Liver (tissue), 9 donors: ENCODE data around the gene NEU4. TPM values are rescaled to one million over a fixed set of nuclear protein-coding genes. Genes with fewer than 3 reads are reported as not detected.

Experiments used
- DNase-seq: peaks from one replicate; pipeline ENCODE4 v3.0.0-alpha.2; 2017; ENCODE audit warnings: low spot score
- H3K27ac ChIP-seq, 2 donors: one replicate each; pipeline ENCODE4 v1.7.0; 2013; ENCODE audit warnings: inconsistent platforms in 2 of 2, low read length in 2 of 2, control low read depth in 1 of 2, low read depth in 1 of 2, mild to moderate bottlenecking in 1 of 2
- H3K27me3 ChIP-seq, 4 donors: one replicate each; pipeline versions ENCODE4 v1.6.1 to v1.7.0; 2013; ENCODE audit warnings: low read length in 3 of 4, inconsistent platforms in 1 of 4, mild to moderate bottlenecking in 1 of 4, moderate library complexity in 1 of 4; ENCODE audit not compliant: control insufficient read depth in 4 of 4, insufficient read depth in 4 of 4
- H3K36me3 ChIP-seq, 4 donors: one replicate each; pipeline versions ENCODE4 v1.6.1 to v1.7.0; 2013; ENCODE audit warnings: low read length in 3 of 4, mild to moderate bottlenecking in 3 of 4, low read depth in 1 of 4, moderate library complexity in 1 of 4; ENCODE audit not compliant: control insufficient read depth in 4 of 4, insufficient read depth in 3 of 4
- H3K4me1 ChIP-seq, 4 donors: one replicate each; pipeline versions ENCODE4 v1.6.1 to v1.7.0; 2013; ENCODE audit warnings: low read length in 3 of 4, mild to moderate bottlenecking in 3 of 4, moderate library complexity in 1 of 4; ENCODE audit not compliant: control insufficient read depth in 4 of 4, insufficient read depth in 4 of 4
- H3K4me3 ChIP-seq, 3 donors: one replicate each; pipeline versions ENCODE4 v1.6.1 to v1.7.0; 2013; ENCODE audit warnings: low read length in 3 of 3, control low read depth in 1 of 3, low read depth in 1 of 3, mild to moderate bottlenecking in 1 of 3
- H3K9ac ChIP-seq, 2 donors: one replicate each; pipeline ENCODE4 v1.7.0; 2013; ENCODE audit warnings: low read length in 2 of 2, mild to moderate bottlenecking in 2 of 2, moderate library complexity in 2 of 2, control low read depth in 1 of 2, low read depth in 1 of 2
- H3K9me3 ChIP-seq, 4 donors: one replicate each; pipeline versions ENCODE4 v1.6.1 to v1.7.0; 2013; ENCODE audit warnings: low read length in 3 of 4; ENCODE audit not compliant: control insufficient read depth in 4 of 4
- EGR1 ChIP-seq, 2 donors: IDR thresholded peaks; 2 replicates each; pipeline ENCODE4 v1.6.1; 2016 to 2018; ENCODE audit warnings: antibody characterized with exemption in 2 of 2, low read depth in 2 of 2
- FOXA1 ChIP-seq: IDR thresholded peaks from 2 replicates; pipeline ENCODE4 v1.6.1; 2016; ENCODE audit warnings: antibody characterized with exemption
- FOXA2 ChIP-seq: IDR thresholded peaks from 2 replicates; pipeline ENCODE4 v1.6.1; 2016; ENCODE audit warnings: antibody characterized with exemption
- GABPA ChIP-seq, 2 donors: IDR thresholded peaks in 1 of 2; conservative IDR thresholded peaks in 1 of 2; 2 replicates each; pipeline ENCODE4 v1.6.1; 2016; ENCODE audit warnings: antibody characterized with exemption in 2 of 2, mild to moderate bottlenecking in 1 of 2, moderate library complexity in 1 of 2
- HNF4A ChIP-seq, 2 donors: conservative IDR thresholded peaks; 2 replicates each; pipeline ENCODE4 v1.6.1; 2016; ENCODE audit warnings: antibody characterized with exemption in 2 of 2, mild to moderate bottlenecking in 2 of 2
- HNF4G ChIP-seq: IDR thresholded peaks from 2 replicates; pipeline ENCODE4 v1.6.1; 2016; ENCODE audit warnings: antibody characterized with exemption
- JUND ChIP-seq, 2 donors: IDR thresholded peaks; 2 replicates each; pipeline ENCODE4 v1.6.1; 2016; ENCODE audit warnings: antibody characterized with exemption in 2 of 2
- NR2F2 ChIP-seq: IDR thresholded peaks from 2 replicates; pipeline ENCODE4 v1.6.1; 2016; ENCODE audit warnings: antibody characterized with exemption
- RAD21 ChIP-seq, 2 donors: IDR thresholded peaks; 2 replicates each; pipeline ENCODE4 v1.6.1; 2016; ENCODE audit warnings: antibody characterized with exemption in 2 of 2, mild to moderate bottlenecking in 2 of 2
- RXRA ChIP-seq, 2 donors: IDR thresholded peaks; 2 replicates each; pipeline ENCODE4 v1.6.1; 2017 to 2018; ENCODE audit warnings: antibody characterized with exemption in 2 of 2, mild to moderate bottlenecking in 1 of 2
- SP1 ChIP-seq: IDR thresholded peaks from 2 replicates; pipeline ENCODE4 v1.6.1; 2018; ENCODE audit warnings: antibody characterized with exemption, mild to moderate bottlenecking
- TAF1 ChIP-seq: conservative IDR thresholded peaks from 2 replicates; pipeline ENCODE4 v1.6.1; 2016; ENCODE audit warnings: antibody characterized with exemption, mild to moderate bottlenecking
- YY1 ChIP-seq: IDR thresholded peaks from 2 replicates; pipeline ENCODE4 v1.6.1; 2016; ENCODE audit warnings: antibody characterized with exemption, mild to moderate bottlenecking
- WGBS: extraction: QIAGEN DNeasy Blood & Tissue Kit; methylation state at CpG from one replicate; pipeline ENCODE4 v1.1.7; 2013; 5-methylcytosine and 5-hydroxymethylcytosine counted together
- polyA plus RNA-seq, 2 donors: library from polyadenylated mRNA; stranded (reverse) in 1 of 2; unstranded in 1 of 2; fragments of 200-250 nt in 1 of 2; fragments of >200 nt in 1 of 2; fragmentation: Nextera tagmentation in 1 of 2; extraction: Ambion mirVana in 1 of 2; gene quantifications; one replicate each; pipeline versions ENCODE4 v1.2.1 to v1.2.3, GENCODE V29; 2013 to 2015
- total RNA-seq, 2 donors: library from RNA; depleted of rRNA; stranded (reverse); fragments of >200 nt; gene quantifications; one replicate each; pipeline ENCODE4 v1.2.3, GENCODE V29; 2014
- TF ChIP-seq, protein P1 (sequence below): IDR thresholded peaks from 2 replicates; pipeline ENCODE4 v1.6.1; 2016; ENCODE audit warnings: antibody characterized with exemption, mild to moderate bottlenecking
- TF ChIP-seq, protein P2 (sequence below): fragments of 150-350 bp; IDR thresholded peaks from 2 replicates; pipeline ENCODE4 v1.5.1; 2017; ENCODE audit warnings: improper control_type of control experiment, low read depth, low read length; ENCODE audit not compliant: missing input control
- TF ChIP-seq, protein P3 (sequence below): IDR thresholded peaks from 2 replicates; pipeline ENCODE4 v1.6.1; 2016; ENCODE audit warnings: antibody characterized with exemption
- TF ChIP-seq, protein P4 (sequence below): IDR thresholded peaks from 2 replicates; pipeline ENCODE4 v1.6.1; 2016; ENCODE audit warnings: antibody characterized with exemption
- TF ChIP-seq, protein P5 (sequence below): IDR thresholded peaks from 2 replicates; pipeline ENCODE4 v1.6.1; 2016; ENCODE audit warnings: antibody characterized with exemption
- donor health status: healthy.
- donor health status: healthy.
- donor health status: healthy.
- donor health status: healthy.
- donor health status: healthy.

The NEU4 gene
- total and polyA plus RNA-seq, 4 donors, result 5.4 to 58.4 (median 35.1) TPM

DNA sequence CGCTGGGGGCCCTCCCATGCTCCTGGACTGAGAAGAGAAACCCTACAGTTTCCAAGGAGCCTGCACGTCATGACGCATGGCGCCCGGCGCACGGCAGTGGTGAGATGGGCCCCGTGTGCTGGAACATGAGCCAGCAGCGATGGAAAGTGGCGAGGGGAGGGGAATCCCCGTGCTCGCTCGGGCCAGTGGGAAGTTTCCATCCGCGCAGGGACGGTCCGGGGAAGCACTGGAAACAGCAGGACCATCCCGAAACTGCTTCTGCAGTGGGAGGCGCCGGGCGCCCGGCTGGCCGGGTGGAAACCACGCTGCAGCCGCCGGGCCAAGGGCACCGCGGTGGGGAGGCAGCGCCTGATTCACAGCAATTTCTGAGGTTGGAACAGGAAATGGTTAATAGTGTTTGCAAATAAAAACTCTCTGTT, 54.6 kb downstream of the NEU4 start:
- H3K9ac ChIP-seq, result no peak overlapping the region
- H3K4me1 ChIP-seq, result peaks cover 0 to 3% (median 0%) of the 10 kb centered on the region in 4 donors
- DNase-seq, result no peak
- H3K27ac ChIP-seq, result no peak overlapping the region
- H3K36me3 ChIP-seq, result no peaks in the 10 kb centered on the region
- H3K27me3 ChIP-seq, result no peaks in the 10 kb centered on the region
- no peak for TF ChIP-seq FOXA2
- TF ChIP-seq, protein P1, sequence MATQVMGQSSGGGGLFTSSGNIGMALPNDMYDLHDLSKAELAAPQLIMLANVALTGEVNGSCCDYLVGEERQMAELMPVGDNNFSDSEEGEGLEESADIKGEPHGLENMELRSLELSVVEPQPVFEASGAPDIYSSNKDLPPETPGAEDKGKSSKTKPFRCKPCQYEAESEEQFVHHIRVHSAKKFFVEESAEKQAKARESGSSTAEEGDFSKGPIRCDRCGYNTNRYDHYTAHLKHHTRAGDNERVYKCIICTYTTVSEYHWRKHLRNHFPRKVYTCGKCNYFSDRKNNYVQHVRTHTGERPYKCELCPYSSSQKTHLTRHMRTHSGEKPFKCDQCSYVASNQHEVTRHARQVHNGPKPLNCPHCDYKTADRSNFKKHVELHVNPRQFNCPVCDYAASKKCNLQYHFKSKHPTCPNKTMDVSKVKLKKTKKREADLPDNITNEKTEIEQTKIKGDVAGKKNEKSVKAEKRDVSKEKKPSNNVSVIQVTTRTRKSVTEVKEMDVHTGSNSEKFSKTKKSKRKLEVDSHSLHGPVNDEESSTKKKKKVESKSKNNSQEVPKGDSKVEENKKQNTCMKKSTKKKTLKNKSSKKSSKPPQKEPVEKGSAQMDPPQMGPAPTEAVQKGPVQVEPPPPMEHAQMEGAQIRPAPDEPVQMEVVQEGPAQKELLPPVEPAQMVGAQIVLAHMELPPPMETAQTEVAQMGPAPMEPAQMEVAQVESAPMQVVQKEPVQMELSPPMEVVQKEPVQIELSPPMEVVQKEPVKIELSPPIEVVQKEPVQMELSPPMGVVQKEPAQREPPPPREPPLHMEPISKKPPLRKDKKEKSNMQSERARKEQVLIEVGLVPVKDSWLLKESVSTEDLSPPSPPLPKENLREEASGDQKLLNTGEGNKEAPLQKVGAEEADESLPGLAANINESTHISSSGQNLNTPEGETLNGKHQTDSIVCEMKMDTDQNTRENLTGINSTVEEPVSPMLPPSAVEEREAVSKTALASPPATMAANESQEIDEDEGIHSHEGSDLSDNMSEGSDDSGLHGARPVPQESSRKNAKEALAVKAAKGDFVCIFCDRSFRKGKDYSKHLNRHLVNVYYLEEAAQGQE, result no peak
- TF ChIP-seq, protein P2, sequence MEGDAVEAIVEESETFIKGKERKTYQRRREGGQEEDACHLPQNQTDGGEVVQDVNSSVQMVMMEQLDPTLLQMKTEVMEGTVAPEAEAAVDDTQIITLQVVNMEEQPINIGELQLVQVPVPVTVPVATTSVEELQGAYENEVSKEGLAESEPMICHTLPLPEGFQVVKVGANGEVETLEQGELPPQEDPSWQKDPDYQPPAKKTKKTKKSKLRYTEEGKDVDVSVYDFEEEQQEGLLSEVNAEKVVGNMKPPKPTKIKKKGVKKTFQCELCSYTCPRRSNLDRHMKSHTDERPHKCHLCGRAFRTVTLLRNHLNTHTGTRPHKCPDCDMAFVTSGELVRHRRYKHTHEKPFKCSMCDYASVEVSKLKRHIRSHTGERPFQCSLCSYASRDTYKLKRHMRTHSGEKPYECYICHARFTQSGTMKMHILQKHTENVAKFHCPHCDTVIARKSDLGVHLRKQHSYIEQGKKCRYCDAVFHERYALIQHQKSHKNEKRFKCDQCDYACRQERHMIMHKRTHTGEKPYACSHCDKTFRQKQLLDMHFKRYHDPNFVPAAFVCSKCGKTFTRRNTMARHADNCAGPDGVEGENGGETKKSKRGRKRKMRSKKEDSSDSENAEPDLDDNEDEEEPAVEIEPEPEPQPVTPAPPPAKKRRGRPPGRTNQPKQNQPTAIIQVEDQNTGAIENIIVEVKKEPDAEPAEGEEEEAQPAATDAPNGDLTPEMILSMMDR, result no peak
- TF ChIP-seq, protein P3, sequence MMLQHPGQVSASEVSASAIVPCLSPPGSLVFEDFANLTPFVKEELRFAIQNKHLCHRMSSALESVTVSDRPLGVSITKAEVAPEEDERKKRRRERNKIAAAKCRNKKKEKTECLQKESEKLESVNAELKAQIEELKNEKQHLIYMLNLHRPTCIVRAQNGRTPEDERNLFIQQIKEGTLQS, result no peak
- no peak for TF ChIP-seq HNF4G
- TF ChIP-seq, protein P4, sequence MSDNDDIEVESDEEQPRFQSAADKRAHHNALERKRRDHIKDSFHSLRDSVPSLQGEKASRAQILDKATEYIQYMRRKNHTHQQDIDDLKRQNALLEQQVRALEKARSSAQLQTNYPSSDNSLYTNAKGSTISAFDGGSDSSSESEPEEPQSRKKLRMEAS, result no peak
- no peak for TF ChIP-seq RXRA (IDR thresholded peaks at IDR 0.05)
- TF ChIP-seq YY1, result no peak
- no peak for TF ChIP-seq EGR1 (IDR thresholded peaks at IDR 0.05; ENCODE audit: low read depth in 2 of 2)
- TF ChIP-seq NR2F2, result no peak
- TF ChIP-seq FOXA1, result no peak
- TF ChIP-seq SP1, result no peak
- TF ChIP-seq HNF4A (conservative IDR thresholded peaks at IDR 0.05), result no peak
- TF ChIP-seq GABPA (IDR thresholded peaks at IDR 0.05 in 1 of 2, conservative IDR thresholded peaks at IDR 0.05 in 1 of 2), result no peak
- TF ChIP-seq RAD21 (IDR thresholded peaks at IDR 0.05), result no peak
- no peak for TF ChIP-seq JUND (IDR thresholded peaks at IDR 0.05)
- no peak for TF ChIP-seq TAF1
- no peaks in the 10 kb centered on the region for H3K9me3 ChIP-seq
- no peak overlapping the region for H3K4me3 ChIP-seq
- 38% methylated on average over 29 of the region's 29 CpGs for WGBS

DNA sequence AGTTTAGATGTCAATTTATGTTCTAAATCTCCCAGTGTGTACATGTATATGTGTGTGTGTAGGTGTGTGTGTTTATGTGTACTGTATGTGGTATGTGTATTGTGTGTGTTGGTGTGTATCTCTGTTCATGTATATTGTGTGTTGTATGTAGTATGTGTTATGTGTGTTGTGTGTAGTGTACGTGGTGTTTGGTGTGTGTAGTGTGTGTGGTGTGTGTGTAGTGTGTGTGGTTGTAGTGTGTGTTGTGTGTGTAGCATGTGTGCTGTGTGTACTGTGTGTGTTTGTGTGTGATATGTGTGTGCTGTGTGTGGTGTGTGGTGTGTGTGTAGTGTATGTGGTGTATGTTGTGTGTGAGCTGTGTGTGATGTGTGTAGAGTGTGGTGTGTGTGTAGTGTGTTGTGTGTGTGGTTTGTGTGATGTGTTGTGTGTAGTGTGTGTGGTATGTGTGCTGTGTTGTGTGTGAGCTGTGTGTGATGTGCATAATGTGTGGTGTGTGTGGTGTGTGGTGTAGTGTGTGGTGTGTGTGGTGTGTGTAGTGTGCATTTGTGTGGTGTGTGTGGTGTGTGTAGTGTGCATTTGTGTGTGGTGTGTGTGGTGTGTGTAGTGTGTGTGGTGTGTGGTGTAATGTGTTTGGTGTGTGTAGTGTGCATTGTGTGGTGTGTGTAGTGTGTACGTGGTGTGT, 55.3 kb downstream of the NEU4 start:
- H3K27me3 ChIP-seq, result no peaks in the 10 kb centered on the region

More for the DNA sequence above, 55.3 kb downstream of the NEU4 start:
- TF ChIP-seq, protein P3, result no peak
- no peak for TF ChIP-seq JUND (IDR thresholded peaks at IDR 0.05)
- TF ChIP-seq SP1, result no peak
- TF ChIP-seq, protein P5, sequence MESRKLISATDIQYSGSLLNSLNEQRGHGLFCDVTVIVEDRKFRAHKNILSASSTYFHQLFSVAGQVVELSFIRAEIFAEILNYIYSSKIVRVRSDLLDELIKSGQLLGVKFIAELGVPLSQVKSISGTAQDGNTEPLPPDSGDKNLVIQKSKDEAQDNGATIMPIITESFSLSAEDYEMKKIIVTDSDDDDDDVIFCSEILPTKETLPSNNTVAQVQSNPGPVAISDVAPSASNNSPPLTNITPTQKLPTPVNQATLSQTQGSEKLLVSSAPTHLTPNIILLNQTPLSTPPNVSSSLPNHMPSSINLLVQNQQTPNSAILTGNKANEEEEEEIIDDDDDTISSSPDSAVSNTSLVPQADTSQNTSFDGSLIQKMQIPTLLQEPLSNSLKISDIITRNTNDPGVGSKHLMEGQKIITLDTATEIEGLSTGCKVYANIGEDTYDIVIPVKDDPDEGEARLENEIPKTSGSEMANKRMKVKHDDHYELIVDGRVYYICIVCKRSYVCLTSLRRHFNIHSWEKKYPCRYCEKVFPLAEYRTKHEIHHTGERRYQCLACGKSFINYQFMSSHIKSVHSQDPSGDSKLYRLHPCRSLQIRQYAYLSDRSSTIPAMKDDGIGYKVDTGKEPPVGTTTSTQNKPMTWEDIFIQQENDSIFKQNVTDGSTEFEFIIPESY, result no peak
- TF ChIP-seq, protein P1, result no peak
- DNase-seq, result no peak
- Histone ChIP-seq H3K9ac (no peak overlapping the region), H3K4me3 (no peak overlapping the region), H3K4me1 (peaks cover 0 to 3% (median 0%) of the 10 kb centered on the region in 4 donors), H3K9me3 (no peaks in the 10 kb centered on the region), H3K36me3 (no peaks in the 10 kb centered on the region), H3K27ac (no peak overlapping the region)
- 93% methylated on average over 2 of the region's 2 CpGs for WGBS
